Kasumi-1 (cell line): ENCODE data around the gene KREMEN1.
"Not testable (repeated sequence)": the region's sequence is repeated elsewhere in the genome, so short reads cannot be mapped to it uniquely, and the experiment has no call there.

Source experiments
- DNase-seq, 2 experiments: peaks; one replicate each; lab custom pipeline; 2025; lab: John Stamatoyannopoulos, UW

The KREMEN1 gene

DNA sequence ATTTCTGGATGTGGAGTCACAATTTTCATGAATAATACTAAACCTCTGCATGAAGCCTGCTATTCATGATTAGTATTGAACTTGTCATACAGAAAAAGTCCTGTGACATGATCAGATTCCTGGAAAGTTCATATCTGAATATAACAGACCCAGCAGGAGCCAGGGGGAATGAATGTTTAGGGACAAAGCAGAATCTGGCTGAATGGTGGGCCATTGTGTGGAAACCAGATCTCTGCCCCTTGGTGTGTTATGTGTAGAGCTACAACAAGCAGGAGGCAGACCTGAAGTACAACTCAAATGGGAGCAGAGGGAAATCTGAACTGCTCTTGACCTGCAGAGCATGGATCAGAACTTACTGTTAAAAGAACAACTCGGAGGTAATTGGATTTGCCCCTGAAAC lies 30.3 kb downstream of the KREMEN1 start:
- DNase-seq, result no peak

DNA sequence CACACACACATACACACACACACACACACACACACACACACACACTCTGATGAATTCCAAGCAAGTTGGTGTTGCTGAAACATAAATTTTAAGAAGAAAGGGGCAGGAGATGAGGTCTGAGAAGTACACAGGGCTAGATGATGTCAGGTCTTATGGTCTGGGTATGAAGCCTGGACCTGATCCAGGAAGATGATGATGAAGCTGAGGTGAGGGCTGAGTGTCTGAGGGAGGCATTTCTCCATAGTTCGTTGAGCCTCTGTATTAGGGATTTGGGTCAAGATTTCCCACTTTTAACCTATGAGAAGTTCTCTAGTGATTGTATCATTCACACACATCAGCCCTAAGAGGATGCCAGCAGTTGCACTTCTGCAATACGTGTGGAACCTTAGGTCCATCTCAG lies 32.6 kb downstream of the KREMEN1 start:
- no peak for DNase-seq

DNA sequence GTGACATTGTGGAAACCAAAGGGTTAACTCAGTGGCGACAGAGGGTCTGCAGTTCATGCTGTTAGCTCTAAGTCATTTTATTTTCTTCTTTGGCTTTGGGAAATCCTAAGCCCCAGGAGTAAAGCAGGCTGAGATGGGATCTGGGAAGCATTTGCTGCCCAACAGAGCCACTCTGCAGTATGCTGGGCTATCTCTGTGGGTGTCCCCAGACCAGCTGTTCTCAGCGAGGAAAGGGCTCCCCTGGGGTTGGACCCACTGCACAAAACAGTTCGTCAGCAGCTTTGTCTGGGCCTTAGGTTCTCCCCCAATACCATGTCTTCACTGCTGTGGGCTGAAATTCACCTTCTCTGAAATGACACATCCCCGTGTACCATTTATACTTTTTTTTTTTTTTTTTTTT lies 34.0 kb downstream of the KREMEN1 start:
- no peak for DNase-seq

DNA sequence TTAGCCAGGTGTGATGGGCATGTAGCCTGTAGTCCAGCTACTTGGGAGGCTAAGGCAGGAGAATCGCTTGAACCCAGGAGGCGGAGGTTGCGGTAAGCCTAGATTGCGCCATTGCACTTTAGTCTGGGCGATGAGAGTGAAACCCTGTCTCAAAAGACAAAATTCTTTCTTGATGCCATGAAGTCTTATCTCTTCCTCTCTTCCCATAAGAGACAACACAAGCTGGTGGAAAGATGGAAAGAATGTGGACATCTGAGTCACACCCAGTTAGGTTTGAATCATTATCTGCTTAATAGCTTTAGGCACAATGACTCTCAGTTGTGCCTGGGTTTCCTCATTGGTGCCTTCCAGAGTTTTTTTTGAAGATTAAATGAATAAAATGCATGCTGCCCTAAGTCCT lies 35.3 kb downstream of the KREMEN1 start:
- no peak for DNase-seq

DNA sequence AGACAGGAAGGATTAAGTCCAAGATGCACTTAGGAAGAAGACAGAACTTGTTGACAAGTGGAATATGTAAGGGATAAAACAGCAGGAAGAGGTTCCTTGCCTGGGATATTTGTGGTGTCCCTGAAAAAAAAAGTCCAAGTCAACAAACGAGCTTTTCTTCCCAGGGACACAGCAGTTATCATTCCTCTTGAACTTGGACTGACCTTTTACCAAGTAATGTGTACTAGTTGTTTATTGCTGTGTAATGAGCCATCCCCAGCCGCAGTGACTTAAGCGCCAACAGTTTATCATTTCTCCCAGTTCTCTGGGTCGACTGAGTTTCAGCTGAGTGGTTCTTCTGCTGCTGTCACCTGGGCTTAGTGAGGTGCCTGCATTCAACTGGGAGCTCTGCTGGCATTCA lies 37.0 kb downstream of the KREMEN1 start:
- DNase-seq, result no peak

DNA sequence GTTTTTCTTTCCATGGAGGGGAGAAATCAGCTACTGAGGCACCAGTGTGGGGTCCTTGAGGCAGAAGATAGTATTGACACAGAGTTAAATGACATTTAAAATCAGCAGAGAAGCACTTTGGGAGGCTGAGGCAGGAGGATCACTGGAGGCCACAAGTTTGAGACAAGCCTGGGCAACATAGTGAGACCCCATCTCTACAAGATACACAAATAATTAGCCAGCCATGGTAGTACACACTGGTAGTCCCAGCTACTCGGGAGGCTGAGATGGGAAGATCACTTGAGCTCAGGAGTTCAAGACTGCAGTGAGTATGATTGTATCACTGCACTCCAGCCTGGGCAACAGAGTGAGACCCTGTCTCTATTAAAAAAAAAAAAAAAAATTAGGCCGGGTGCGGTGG lies 38.1 kb downstream of the KREMEN1 start:
- DNase-seq, result no peak

DNA sequence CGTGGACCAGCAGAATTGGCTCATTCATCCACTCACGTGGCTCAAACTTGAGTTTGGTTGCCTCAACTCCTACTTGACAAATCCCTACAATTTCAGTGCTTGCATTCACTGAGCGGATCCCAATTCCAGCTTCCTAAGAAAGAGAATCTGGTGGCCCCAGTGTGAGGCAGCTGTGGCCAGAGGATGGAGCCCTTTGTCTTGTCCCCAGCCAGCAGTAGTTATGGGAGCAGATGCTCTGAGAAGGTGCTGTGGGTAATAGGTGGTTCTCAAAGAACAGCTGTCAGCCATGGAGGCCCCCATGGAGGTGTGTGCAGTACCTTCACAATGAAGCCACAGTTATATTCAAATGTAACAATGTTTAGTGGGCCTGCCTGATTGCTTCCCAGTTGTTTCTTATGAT lies 39.3 kb downstream of the KREMEN1 start:
- no peak for DNase-seq

DNA sequence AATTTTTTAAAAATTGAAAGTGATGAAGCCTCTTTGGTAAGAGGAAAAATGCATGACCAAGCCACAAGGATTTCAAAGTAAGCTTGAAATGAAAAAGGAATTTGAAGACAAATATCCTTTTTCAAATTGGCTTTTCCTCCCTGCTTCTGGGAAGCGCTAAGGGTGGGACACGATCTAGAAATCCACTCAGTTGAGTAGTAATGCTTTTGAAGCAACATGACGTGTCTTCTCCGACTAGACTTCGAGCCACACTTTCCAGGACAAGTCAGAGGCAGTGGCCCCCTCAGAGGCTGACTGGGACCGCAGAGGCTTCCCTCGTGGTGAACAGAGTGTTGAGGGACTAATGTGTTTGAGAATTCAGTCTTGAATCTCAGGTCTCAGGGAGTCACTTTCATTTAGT lies 39.8 kb downstream of the KREMEN1 start:
- no peak for DNase-seq

DNA sequence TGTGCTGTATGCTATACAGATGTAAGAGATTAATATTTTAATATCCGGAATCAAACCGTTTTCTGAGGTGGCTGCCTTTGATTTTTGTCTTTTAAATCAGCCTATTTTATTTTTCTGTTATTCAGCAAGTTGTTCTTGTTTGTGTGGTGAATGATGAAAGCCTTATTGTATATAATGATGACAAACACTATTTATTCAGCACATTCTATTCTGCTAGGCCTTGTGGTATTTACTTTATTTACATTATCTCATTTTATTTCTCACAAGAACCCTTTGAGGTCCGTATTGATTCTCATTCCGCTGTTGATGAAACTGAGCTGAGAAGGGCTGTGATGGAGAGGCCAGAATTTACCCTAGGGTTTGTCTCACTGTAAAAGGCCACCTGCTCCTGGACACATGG lies 40.5 kb downstream of the KREMEN1 start:
- no peak for DNase-seq

DNA sequence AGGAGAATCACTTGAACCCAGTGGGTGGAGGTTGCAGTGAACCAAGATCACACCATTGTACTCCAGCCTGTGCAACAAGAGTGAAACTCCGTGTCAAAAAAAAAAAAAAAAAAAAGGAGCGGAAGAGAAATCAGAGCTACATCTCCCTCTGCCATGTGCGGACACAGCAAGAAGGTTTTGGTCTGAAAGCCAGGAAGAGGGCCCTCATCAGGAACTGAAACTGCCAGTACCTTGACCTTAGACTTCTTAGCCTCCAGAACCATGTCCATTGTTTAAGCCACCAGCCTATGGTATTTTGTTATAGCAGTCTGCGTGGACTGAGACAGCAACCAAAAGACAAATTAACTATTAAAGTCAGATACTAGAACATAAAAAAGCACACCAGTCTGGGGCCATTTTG lies 41.6 kb downstream of the KREMEN1 start:
- DNase-seq, result no peak

DNA sequence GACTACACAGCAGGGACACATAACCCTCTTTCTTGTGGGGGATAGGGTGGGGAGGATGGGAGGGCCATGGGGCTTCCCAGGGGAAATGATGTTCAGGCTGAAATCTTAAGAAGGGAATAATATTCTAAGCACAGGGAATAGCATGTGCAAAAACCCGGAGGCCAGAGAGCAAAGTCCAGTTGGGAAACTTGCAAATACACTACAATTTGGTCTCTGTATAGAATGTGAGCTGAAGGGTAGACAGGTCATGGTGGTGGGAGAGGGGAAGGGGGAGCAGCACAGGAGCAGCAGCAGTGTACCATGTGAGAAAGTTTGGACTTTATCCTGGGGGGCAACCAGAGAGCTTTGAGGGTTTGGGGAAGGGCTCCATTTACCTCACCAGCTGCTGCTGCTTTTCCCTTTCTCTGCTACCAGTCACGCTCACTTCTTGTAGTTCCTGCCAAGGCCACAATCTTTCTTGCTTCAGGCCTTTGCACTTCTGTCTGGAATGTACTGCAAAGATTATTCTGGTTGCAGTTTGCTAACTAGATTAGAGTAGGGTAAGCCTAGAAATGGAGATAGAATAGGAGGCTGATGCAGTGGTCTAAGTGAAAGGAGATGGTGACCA lies 43.0 kb downstream of the KREMEN1 start:
- no peak for DNase-seq

DNA sequence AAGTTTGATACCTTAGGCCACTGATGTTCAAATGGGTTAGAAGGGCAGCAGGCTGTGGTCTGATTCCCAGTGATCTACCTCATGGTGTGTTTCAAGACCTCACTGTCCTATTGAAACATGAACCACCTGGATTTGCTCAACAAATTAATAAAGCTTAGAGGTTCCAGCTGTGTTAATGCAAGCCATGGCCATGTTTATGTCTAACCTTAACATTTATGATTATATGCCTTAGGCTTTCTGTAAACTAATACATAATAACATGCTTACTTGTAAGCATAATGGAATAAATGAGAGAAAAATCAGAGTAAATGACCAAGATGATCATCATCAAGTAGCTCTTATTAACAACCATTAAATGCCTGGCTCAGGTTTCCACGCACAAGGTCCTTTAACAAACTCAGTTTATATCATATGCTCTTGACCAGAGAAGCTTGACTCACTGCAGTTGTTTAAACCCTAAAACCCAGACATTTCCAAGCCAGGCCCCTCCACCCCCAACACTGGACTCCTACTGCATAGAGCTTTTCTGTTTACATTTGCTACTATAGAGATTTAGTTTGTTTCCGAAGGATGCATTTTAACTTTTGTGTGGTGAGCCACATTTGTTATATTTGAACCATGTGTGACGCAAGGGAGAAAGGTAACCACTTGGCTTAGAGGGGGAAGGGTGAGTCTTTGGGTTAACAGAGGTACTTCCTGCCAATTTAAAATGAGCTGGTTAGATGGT lies 43.7 kb downstream of the KREMEN1 start:
- no peak for DNase-seq

DNA sequence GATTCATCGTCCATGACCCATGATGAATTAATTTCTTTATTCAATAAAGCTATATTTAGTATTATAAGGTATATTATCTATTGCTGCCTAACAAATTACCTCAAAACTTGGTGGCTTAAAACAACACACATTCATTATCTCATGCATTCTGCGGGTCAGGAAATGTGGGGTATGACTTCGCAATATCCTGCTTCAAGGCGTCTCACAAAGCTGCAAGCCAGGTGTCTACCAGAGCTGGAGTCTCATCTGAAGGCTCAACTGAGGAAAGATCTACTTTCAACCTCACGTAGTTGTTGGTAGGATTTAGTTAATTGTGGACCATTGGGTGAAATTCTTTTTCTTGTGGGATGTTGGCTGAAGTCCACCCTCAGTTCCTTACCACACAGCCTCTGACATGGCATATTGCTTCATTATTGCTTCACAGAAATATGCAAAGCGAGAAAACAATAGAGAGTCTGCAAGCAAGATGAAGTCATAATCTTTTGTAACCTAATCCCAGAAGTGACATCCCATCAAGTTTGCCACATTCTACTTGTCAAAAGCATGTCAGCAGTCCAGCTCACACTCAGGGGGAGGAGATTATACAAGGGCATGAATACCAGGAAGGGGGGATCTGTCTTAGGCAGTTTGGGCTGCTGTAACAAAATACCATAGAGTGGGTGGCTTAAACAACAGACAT lies 45.1 kb downstream of the KREMEN1 start:
- peak in 1 of 2 experiments; percentile 4 for DNase-seq

DNA sequence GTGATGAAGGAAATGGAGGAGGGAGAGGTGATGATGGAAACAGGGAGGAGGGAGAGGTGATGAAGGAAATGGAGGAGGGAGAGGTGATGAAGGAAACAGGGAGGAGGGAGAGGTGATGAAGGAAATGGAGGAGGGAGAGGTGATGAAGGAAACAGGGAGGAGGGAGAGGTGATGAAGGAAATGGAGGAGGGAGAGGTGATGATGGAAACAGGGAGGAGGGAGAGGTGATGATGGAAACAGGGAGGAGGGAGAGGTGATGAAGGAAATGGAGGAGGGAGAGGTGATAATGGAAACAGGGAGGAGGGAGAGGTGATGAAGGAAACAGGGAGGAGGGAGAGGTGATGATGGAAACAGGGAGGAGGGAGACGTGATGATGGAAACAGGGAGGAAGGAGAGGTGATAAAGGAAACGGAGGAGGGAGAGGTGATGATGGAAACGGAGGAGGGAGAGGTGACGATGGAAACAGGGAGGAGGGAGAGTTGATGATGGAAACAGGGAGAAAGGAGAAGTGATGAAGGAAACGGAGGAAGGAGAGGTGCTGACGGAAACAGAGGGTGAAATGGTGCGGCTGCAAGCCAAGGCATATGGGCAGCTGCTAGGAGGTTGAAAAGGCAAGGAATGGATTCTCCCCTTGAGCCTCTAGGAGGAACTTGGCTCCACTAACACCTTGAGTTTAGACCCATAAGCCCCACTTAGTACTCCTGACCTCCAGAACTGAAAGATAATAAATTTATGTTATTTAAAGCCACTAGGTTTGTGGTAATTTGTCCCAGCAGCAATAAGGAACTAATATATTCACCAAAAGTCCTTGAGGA lies 47.5 kb downstream of the KREMEN1 start:
- DNase-seq, result not testable (repeated sequence)

DNA sequence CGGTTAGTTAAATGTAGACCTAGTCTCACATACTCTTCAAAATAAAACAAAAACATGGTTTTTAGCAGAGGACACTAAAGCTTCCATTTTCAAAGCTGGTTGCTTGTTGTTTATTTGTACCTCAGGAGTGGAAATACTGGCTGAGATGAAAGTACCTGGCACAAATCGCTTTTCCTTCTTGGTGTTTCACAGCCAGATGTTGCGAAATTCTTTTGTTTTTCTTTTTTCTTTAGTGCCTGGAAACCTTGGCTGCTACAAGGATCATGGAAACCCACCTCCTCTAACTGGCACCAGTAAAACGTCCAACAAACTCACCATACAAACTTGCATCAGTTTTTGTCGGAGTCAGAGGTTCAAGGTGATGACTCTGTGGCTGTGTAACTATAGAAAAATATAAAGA lies 48.3 kb downstream of the KREMEN1 start:
- no peak for DNase-seq

DNA sequence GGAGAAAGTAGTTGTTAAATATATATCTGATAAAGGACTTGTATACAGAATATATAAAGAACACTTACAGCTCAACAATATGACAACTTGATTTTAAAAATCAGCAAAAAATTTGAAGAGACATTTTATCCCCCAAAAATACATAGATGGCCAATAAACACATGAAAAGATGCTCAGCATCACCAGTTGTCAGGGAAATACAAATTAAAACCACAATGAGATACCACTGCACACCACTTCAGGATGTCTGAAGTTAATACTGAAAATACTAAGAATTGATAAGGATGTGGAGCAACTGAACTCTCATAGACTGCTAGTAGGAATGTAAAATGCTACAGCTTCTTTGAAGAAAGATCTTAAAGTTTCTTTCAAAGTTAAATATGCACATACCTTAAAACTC lies 49.2 kb downstream of the KREMEN1 start:
- no peak for DNase-seq

DNA sequence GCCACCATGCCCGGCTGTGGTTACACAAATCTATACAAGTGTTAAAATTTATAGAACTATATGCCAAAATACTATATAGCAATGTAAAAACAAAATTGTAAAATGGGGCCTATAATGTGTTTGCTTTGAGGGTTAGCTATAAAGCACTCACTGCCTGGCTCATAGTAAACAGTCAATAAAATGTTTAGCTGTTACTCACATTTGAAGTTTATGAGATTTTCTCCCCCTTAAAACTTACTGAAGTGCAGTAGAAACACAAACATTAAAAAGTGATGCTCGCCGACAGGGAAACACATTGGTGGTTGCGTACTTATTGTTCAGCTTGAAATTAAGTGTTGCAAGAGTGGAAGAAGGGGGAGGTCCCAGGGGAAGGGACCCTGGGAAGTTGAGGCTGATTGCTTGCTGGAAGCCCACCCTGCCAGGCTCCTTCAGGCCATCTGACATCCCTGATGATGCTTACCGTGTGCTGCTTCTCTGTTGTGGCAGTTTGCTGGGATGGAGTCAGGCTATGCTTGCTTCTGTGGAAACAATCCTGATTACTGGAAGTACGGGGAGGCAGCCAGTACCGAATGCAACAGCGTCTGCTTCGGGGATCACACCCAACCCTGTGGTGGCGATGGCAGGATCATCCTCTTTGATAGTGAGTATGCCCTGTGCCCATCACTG lies 52.1 kb downstream of the KREMEN1 start:
- no peak for DNase-seq

DNA sequence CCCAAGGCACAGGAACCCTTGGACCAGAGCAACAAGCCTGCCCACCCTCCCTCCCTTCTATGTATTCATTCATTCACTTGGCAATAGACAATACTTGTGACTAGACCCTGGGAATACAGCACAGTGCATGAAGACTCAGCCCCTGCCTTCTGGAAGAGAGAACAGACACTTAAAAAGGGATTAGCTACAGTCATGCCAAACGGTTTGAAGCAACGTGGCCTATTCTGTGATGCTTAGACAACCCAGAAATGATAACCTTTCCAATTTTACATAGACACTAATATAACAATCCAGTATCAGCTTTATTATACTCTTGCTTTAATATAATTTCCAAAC lies 52.6 kb downstream of the KREMEN1 start:
- no peak for DNase-seq

DNA sequence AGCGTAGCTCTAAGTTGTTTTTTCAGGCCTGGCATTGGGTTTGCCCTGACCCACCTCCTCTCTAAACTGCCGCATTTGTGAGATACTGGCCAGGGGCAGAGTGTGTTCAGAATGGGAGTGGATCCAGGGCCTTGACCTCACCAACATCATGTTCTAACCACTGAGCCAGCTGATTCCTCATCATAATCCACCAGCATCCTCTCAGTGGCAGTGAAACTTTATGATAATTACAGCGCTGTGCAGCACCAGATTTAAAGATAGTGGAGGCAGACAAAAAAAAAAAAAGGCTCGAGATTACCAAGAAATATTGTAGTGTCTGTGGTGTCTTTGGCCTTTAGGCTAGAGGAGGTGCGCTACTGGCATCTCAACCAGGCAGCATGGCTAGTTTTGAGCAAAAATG lies 53.0 kb downstream of the KREMEN1 start:
- no peak for DNase-seq

DNA sequence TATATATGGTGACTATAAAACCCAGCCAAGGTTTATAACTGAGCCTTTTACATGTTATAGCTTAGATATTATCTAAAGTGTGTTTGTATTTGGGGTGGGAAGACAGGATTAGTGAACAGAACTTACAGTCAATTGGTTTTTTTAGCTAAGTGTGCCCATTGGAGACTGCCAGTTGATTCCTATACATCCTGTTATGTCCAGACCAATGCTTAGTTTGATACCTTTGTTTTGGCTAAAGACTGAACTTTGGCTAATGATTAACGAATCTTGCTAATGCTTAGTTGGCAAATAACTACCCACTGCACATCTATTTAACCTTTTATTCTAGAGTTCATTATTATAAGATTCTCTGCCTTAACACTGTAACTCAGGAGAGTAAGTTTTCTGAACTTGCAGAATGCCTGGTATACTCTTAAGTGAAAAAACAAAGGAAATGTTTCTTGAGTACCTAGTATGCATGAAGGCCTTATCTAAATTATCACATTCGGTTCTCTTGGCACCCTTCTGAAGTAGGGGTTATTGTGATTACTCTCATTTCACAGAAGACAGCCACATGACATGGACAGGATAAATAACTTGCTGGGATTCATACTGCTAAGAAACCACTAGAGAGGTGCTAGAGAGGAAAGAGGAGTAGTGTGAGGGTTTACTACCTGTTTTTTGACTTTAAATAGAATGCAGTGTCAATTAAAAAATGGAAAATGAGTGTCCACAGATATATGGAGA lies 54.0 kb downstream of the KREMEN1 start:
- DNase-seq, result no peak
